AG04450 (cell line): Measurements from ENCODE around the gene PADI6. TPM values are rescaled to one million over a fixed set of nuclear protein-coding genes. Genes with fewer than 3 reads are reported as not detected.

Source experiments
- CTCF ChIA-PET: fragments of 300-600, 350-600 bp; formaldehyde crosslinking; extraction: SDS; loops from one replicate; lab custom pipeline; 2022; ENCODE audit warnings: antibody characterized with exemption, inconsistent platforms; lab: Charles Lee
- POLR2A ChIA-PET: fragments of 350-600 bp; formaldehyde crosslinking; extraction: SDS; loops from one replicate; lab custom pipeline; 2021; ENCODE audit warnings: antibody characterized with exemption, inconsistent platforms; lab: Yijun Ruan, JAX
- DNase-seq: peaks from one replicate; pipeline ENCODE4 v3.0.0-alpha.2; 2011; ENCODE audit warnings: low read depth, low spot score
- H3K27ac ChIP-seq: one replicate; pipeline ENCODE4 v1.5.1; 2012; ENCODE audit warnings: low read depth, low read length, control low read depth
- H3K27me3 ChIP-seq: one replicate; pipeline ENCODE4 v1.6.0; 2012; ENCODE audit warnings: low read length; ENCODE audit not compliant: control insufficient read depth, insufficient read depth
- H3K4me3 ChIP-seq: 2 replicates; pipeline ENCODE4 v1.5.1; 2011; ENCODE audit warnings: mild to moderate bottlenecking, low read depth, low read length, control low read depth
- H3K9me3 ChIP-seq: 2 replicates; pipeline ENCODE4 v1.5.1; 2012; ENCODE audit warnings: low read length; ENCODE audit not compliant: control insufficient read depth, insufficient read depth
- polyA plus RNA-seq: library from polyadenylated mRNA; depleted of rRNA; stranded (reverse); fragments of >200 nt; gene quantifications from 2 replicates; pipeline ENCODE4 v1.2.3, GENCODE V29; 2011
- TF ChIP-seq, protein P1 (sequence below): IDR thresholded peaks from 2 replicates; pipeline ENCODE4 v1.5.1; 2011; ENCODE audit warnings: low read depth, low read length, control low read depth, inconsistent platforms

The PADI6 gene
- polyA plus RNA-seq, 1 experiment: not detected

DNA sequence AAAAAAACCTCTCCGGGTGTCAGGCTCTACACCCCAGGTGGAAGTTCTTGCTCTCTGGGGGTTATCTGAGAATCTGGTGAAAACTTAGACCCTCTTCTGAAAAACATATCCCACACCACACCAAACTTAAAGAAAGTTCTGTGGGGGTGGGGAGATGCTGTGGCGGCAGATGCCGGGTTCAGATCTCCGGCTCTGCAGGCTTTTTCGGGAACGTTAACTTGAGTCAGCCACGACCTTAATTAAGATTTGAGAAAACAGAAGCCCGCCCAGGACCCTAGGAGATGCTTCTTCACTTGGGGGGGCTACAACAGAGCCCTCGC, 65.2 kb downstream of the PADI6 start:
- Histone ChIP-seq H3K27ac (peak overlapping the region; percentile 31), H3K9me3 (peaks cover 4% of the 10 kb centered on the region; the same call in 1 of the 2 replicates), H3K27me3 (no peaks in the 10 kb centered on the region), H3K4me3 (peak overlapping the region; percentile 77)
- ChIA-PET CTCF (no interaction called here), POLR2A (interaction anchor here (1.1 kb wide), 1 partner anchor 13 kb away, joined by 3 read pairs; no protein-coding TSS in a partner anchor)
- TF ChIP-seq, protein P1, sequence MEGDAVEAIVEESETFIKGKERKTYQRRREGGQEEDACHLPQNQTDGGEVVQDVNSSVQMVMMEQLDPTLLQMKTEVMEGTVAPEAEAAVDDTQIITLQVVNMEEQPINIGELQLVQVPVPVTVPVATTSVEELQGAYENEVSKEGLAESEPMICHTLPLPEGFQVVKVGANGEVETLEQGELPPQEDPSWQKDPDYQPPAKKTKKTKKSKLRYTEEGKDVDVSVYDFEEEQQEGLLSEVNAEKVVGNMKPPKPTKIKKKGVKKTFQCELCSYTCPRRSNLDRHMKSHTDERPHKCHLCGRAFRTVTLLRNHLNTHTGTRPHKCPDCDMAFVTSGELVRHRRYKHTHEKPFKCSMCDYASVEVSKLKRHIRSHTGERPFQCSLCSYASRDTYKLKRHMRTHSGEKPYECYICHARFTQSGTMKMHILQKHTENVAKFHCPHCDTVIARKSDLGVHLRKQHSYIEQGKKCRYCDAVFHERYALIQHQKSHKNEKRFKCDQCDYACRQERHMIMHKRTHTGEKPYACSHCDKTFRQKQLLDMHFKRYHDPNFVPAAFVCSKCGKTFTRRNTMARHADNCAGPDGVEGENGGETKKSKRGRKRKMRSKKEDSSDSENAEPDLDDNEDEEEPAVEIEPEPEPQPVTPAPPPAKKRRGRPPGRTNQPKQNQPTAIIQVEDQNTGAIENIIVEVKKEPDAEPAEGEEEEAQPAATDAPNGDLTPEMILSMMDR: no peak
- DNase-seq: no peak

- ChIA-PET POLR2A (interaction anchor here (1.1 kb wide), 1 partner anchor 14 kb away, joined by 3 read pairs; no protein-coding TSS in a partner anchor), CTCF (interaction anchor here (1.5 kb wide), 1 partner anchor 19 kb away, joined by 3 read pairs; no protein-coding TSS in a partner anchor)
- Histone ChIP-seq H3K9me3 (peaks cover 4% of the 10 kb centered on the region; the same call in 1 of the 2 replicates), H3K27ac (peak overlapping the region; percentile 31), H3K4me3 (peak overlapping the region; percentile 77), H3K27me3 (no peaks in the 10 kb centered on the region)
- no peak for DNase-seq
- TF ChIP-seq, protein P1: no peak
Measured at GRCh38 chr1:17437580-17438317, 65.8 kb downstream of the PADI6 start.

GRCh38 chr1:17438318-17439249, 66.6 kb downstream of the PADI6 start:
- Histone ChIP-seq H3K4me3 (peak overlapping the region; percentile 77), H3K9me3 (peaks cover 4% of the 10 kb centered on the region; the same call in 1 of the 2 replicates), H3K27ac (peak overlapping the region; percentile 84), H3K27me3 (no peaks in the 10 kb centered on the region)
- no peak for DNase-seq
- ChIA-PET POLR2A (interaction anchor here (0.7 to 1.1 kb wide), 3 partner anchors 12 to 102 kb away, joined by 3 to 10 read pairs (median 3); no protein-coding TSS in a partner anchor), CTCF (interaction anchor here (0.6 to 1.9 kb wide), 8 partner anchors 14 to 435 kb away, joined by 3 to 20 read pairs (median 3); no protein-coding TSS in a partner anchor)
- TF ChIP-seq, protein P1: no peak

GRCh38 chr1:17439250-17440073, 67.5 kb downstream of the PADI6 start, which contains the start of gene RCC2:
Gene RCC2, minus strand, starts transcription at chr1:17439677. Its CDS starts 1,163 bp downstream, at chr1:17438514.
- ChIA-PET POLR2A (interaction anchor here (0.7 to 1.0 kb wide), 3 partner anchors 12 to 1938 kb away, joined by 3 to 10 read pairs (median 8); no protein-coding TSS in a partner anchor), CTCF (interaction anchor here (0.6 to 1.9 kb wide), 16 partner anchors 8 to 435 kb away, joined by 3 to 20 read pairs (median 3); no protein-coding TSS in a partner anchor)
- DNase-seq: peak; percentile 54
- H3K27me3 ChIP-seq: no peaks in the 10 kb centered on the region
- TF ChIP-seq, protein P1: no peak
- H3K9me3 ChIP-seq: peaks cover 4% of the 10 kb centered on the region; the same call in 1 of the 2 replicates
- peak within 1 kb of the TSS; percentile 77 for H3K4me3 ChIP-seq
- peak within 1 kb of the TSS; percentile 84 for H3K27ac ChIP-seq
